ELR (cell line): ENCODE results near the gene USP49.
"Not testable (repeated sequence)": the region's sequence is repeated elsewhere in the genome, so short reads cannot be mapped to it uniquely, and the experiment has no call there.

Experiments used
- DNase-seq: peaks from one replicate; pipeline ENCODE4 v3.0.0-alpha.2; 2015; ENCODE audit warnings: low read depth

USP49 gene

DNA sequence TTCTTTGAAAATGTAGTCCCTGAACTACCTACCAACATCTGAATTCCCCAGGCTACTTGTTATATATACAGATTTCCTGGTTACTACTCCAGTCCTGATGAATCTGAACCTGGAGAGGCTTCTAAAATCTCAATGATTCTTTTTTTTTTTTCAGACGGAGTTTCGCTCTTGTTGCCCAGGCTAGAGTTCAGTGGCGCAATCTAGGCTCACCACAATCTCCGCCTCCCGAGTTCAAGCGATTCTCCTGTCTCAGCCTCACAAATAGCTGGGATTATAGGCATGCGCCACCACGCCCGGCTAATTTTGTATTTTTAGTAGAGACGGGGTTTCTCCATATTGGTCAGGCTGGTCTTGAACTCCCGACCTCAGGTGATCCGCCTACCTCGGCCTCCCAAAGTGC is 83.2 kb downstream of the USP49 start:
- DNase-seq = not testable (repeated sequence)

- DNase-seq = no peak
Observed at GRCh38 chr6:41811095-41811494, 84.1 kb downstream of the USP49 start.

- DNase-seq = no peak
Observed at GRCh38 chr6:41805830-41806774, 89.1 kb downstream of the USP49 start.

- peak; percentile 60 for DNase-seq
Observed at GRCh38 chr6:41801380-41801779, 93.8 kb downstream of the USP49 start.

GRCh38 chr6:41799559-41799911 is 95.6 kb downstream of the USP49 start:
- no peak for DNase-seq

DNA sequence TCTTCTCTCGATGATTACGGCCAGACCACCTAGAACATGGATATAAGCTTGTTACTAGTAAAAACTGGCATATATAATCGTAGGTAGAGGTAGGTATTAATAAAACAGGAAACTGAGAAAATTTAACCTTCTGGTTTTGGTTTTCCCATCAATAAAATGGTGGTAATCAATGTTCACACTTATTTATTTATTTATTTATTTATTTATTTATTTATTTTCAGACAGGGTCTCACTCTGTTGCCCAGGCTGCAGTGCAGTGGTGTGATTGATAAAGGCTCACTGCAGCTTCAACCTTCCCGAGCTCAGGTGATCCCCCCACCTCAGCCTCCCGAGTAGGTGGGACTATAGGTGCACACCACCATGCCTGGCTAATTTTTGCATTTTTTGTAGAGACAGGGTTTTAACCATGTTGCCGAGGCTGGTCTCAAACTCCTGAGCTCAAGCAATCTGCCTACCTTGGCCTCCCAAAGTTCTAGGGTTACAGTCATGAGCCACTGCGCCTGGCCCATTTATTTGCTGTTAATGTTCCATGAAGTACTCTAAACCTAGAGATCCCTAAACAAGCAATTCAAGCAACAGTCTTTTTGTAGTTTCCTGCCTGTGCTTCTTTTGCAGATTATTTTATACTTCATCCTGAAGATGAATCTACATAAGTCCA is 96.1 kb downstream of the USP49 start:
- no peak for DNase-seq

- no peak for DNase-seq
Observed at GRCh38 chr6:41796474-41796873, 98.7 kb downstream of the USP49 start.

- no peak for DNase-seq
Observed at GRCh38 chr6:41791984-41792383, 103.2 kb downstream of the USP49 start.

DNA sequence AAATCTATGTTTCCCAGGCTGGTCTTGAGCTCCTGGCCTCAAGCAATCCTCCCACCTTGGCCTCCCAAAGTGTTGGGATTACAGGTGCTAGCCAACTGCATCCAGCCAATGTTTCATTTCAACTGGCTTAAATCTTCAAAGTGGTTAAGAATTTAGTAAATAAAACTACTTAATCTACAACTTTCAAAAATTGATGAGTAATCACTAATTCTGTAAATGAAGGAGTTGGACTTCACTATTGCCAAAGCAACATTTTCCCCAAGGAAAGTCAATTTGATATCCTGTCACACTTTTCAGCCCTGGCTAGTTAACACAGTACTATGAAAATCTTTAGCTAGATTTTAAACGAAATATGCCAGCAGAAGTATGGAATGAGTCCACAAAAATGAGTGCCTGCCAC is 103.9 kb downstream of the USP49 start:
- DNase-seq = no peak

GRCh38 chr6:41790045-41790444 is 105.1 kb downstream of the USP49 start:
- DNase-seq = no peak

DNA sequence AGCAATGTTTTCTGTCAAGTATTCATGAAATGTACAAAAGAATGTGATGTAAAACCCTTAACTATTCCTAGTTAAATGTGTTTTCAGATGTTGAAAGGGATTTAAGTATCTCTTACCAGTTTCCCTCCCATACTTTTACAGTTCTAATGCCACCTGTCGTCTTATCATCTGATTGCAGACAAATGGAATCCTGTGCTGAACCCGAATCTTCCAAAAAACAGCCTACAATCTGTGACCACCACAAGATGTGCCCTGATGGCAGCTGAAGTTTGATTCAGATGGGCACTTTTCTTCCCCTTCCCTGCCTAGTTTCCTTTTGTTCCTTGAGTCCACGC is 105.8 kb downstream of the USP49 start:
- DNase-seq = no peak

DNA sequence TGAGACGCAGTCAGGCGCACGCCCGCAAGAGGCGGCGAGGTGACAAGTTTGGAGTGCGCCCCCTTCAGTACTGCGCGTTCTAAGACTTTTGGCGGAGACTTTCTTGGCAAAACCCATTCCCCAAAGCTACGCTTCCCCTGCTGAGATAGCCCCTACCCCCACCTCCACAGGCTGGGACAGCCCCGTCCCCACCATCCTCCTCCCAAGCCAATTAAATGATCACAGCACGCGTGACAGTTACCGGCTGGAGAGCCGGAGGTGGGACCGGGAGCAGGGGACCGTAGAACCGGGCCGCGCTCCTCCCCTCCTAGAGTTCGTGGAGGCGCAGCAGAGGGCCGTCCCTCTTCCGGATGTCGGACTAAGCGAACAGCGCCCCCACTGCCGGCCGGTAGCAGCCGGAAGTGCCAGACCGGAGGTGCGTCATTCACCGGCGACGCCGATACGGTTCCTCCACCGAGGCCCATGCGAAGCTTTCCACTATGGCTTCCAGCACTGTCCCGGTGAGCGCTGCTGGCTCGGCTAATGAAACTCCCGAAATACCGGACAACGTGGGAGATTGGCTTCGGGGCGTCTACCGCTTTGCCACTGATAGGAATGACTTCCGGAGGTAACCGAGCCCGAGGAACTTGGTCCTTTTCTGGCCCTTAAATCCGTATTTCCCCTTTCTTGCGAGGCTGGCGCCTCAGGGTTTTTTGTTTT is 107.8 kb downstream of the USP49 start, which contains the start of gene TOMM6:
Gene TOMM6 (plus strand): TSS at position 476 of the 699 bp plus-strand sequence. CDS start 4 bp downstream, at position 480.
- DNase-seq = peak; percentile 97

GRCh38 chr6:41786451-41787218 is 108.5 kb downstream of the USP49 start:
- DNase-seq = peak; percentile 87

GRCh38 chr6:41785689-41786450 is 109.3 kb downstream of the USP49 start:
- peak; percentile 37 for DNase-seq

DNA sequence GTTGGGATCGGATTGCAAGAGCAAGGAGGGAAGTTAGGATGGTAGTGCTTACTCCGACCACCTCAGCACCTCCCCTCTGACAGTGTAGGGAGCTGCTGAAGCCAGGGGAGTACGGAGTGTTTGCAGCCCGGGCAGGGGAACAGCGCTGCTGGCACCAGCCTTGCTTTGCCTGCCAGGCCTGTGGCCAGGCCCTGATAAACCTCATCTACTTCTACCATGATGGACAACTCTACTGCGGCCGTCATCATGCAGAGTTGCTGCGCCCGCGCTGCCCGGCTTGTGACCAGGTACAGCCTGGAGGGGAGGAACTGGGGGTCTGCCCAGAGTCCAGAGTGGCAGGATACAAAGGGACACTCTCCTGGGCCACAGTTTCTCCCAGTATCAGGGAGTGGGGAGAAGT is 109.9 kb downstream of the USP49 start:
- DNase-seq = no peak

- no peak for DNase-seq
Observed at GRCh38 chr6:41784581-41785171, 110.5 kb downstream of the USP49 start.

DNA sequence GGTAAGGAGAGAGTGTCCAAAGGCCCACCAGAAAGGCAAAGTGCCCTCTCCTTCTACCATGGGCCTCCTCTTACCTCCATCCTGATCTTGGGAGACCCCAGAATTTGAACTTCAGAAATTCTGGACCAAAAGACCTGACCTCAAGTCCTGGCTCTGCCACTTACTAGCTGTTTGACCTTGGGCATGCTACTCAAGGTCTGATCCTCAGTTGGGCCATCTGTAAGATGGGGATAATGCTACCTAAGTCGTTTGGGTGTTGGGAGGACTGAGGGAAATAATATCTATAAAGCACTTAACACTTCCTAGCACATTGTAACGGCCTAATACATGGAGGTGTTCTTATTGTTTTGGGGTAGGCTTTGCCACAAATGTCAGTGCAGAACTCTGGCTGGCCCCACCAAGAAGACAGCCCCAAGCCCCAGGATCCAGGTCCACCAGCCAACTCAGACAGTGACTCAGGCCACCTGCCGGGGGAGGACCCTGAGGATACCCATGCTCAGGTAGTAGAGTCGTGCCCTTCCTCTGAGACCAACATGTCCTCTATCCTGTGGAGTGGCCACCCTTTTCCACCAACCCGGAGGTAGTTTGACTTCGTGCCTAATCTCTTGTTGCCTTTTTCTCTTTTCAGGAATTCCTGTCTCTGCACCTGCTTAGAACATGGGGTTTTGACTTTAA is 111.9 kb downstream of the USP49 start:
- no peak for DNase-seq

DNA sequence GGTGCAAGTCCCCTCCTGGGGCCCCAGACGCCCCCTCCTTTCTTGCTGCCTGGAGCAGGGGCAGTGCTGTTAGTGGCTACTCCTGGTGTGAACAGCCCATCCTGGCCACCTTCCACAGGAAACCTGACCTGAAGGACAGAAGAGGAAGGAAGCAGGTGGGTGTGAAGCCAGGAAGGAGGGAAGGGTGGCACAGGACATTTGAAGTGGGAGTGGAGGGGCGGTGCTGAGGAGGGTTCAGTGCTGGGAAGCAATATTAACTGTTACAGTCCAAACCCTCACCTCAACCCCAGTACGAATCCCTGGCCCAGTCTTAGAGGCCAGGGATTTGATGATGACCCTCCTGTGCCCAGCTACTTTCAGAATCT is 113.8 kb downstream of the USP49 start:
- no peak for DNase-seq

GRCh38 chr6:41780551-41781365 is 114.4 kb downstream of the USP49 start, which contains the start of gene PRICKLE4:
Gene PRICKLE4 (plus strand): TSS chr6:41780782. CDS start chr6:41783474, 2,692 bp downstream.
- DNase-seq = peak; percentile 40
